Measurements from ENCODE around the gene FZD1.

The FZD1 gene

DNA sequence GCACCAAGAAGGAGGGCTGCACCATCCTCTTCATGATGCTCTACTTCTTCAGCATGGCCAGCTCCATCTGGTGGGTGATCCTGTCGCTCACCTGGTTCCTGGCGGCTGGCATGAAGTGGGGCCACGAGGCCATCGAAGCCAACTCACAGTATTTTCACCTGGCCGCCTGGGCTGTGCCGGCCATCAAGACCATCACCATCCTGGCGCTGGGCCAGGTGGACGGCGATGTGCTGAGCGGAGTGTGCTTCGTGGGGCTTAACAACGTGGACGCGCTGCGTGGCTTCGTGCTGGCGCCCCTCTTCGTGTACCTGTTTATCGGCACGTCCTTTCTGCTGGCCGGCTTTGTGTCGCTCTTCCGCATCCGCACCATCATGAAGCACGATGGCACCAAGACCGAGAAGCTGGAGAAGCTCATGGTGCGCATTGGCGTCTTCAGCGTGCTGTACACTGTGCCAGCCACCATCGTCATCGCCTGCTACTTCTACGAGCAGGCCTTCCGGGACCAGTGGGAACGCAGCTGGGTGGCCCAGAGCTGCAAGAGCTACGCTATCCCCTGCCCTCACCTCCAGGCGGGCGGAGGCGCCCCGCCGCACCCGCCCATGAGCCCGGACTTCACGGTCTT is 1.9 kb downstream of the FZD1 start:
- peaks cover 18% of the 10 kb centered on the region for H3K36me3 Mint-ChIP-seq (ENCODE audit: low read depth)
- H3K27ac Mint-ChIP-seq = peak overlapping the region; percentile 83 to 97 (median 93)
- H3K4me3 Mint-ChIP-seq = peak overlapping the region; percentile 82 to 95 (median 91)
- TF ChIP-seq, protein P1, sequence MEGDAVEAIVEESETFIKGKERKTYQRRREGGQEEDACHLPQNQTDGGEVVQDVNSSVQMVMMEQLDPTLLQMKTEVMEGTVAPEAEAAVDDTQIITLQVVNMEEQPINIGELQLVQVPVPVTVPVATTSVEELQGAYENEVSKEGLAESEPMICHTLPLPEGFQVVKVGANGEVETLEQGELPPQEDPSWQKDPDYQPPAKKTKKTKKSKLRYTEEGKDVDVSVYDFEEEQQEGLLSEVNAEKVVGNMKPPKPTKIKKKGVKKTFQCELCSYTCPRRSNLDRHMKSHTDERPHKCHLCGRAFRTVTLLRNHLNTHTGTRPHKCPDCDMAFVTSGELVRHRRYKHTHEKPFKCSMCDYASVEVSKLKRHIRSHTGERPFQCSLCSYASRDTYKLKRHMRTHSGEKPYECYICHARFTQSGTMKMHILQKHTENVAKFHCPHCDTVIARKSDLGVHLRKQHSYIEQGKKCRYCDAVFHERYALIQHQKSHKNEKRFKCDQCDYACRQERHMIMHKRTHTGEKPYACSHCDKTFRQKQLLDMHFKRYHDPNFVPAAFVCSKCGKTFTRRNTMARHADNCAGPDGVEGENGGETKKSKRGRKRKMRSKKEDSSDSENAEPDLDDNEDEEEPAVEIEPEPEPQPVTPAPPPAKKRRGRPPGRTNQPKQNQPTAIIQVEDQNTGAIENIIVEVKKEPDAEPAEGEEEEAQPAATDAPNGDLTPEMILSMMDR (IDR thresholded peaks at IDR 0.05; ENCODE audit: unreplicated experiment in 3 of 3) = no peak
- no peaks in the 10 kb centered on the region for H3K9me3 Mint-ChIP-seq
- H3K4me1 Mint-ChIP-seq = peaks cover 35% of the 10 kb centered on the region
- H3K27me3 Mint-ChIP-seq (ENCODE audit: low read depth) = peaks cover 29% of the 10 kb centered on the region

DNA sequence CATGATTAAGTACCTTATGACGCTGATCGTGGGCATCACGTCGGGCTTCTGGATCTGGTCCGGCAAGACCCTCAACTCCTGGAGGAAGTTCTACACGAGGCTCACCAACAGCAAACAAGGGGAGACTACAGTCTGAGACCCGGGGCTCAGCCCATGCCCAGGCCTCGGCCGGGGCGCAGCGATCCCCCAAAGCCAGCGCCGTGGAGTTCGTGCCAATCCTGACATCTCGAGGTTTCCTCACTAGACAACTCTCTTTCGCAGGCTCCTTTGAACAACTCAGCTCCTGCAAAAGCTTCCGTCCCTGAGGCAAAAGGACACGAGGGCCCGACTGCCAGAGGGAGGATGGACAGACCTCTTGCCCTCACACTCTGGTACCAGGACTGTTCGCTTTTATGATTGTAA is 2.5 kb downstream of the FZD1 start:
- H3K27me3 Mint-ChIP-seq (ENCODE audit: low read depth) = peaks cover 26% of the 10 kb centered on the region
- TF ChIP-seq, protein P1 (IDR thresholded peaks at IDR 0.05; ENCODE audit: unreplicated experiment in 3 of 3) = no peak
- peaks cover 35% of the 10 kb centered on the region for H3K4me1 Mint-ChIP-seq
- no peaks in the 10 kb centered on the region for H3K9me3 Mint-ChIP-seq
- H3K4me3 Mint-ChIP-seq = peak overlapping the region; percentile 82 to 95 (median 91)
- peak overlapping the region; percentile 83 to 97 (median 93) for H3K27ac Mint-ChIP-seq
- peaks cover 18% of the 10 kb centered on the region for H3K36me3 Mint-ChIP-seq (ENCODE audit: low read depth)

DNA sequence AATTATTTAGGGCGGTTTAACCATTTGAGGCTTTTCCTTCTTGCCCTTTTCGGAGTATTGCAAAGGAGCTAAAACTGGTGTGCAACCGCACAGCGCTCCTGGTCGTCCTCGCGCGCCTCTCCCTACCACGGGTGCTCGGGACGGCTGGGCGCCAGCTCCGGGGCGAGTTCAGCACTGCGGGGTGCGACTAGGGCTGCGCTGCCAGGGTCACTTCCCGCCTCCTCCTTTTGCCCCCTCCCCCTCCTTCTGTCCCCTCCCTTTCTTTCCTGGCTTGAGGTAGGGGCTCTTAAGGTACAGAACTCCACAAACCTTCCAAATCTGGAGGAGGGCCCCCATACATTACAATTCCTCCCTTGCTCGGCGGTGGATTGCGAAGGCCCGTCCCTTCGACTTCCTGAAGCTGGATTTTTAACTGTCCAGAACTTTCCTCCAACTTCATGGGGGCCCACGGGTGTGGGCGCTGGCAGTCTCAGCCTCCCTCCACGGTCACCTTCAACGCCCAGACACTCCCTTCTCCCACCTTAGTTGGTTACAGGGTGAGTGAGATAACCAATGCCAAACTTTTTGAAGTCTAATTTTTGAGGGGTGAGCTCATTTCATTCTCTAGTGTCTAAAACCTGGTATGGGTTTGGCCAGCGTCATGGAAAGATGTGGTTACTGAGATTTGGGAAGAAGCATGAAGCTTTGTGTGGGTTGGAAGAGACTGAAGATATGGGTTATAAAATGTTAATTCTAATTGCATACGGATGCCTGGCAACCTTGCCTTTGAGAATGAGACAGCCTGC is 3.1 kb downstream of the FZD1 start:
- Mint-ChIP-seq H3K4me3 (peak overlapping the region; percentile 82 to 95 (median 91)), H3K4me1 (peaks cover 31% of the 10 kb centered on the region), H3K27me3 (ENCODE audit: low read depth) (peaks cover 22% of the 10 kb centered on the region), H3K27ac (peak overlapping the region; percentile 83 to 97 (median 93)), H3K9me3 (no peaks in the 10 kb centered on the region), H3K36me3 (ENCODE audit: low read depth) (peaks cover 18% of the 10 kb centered on the region)
- TF ChIP-seq, protein P1 (IDR thresholded peaks at IDR 0.05; ENCODE audit: unreplicated experiment in 3 of 3) = no peak

DNA sequence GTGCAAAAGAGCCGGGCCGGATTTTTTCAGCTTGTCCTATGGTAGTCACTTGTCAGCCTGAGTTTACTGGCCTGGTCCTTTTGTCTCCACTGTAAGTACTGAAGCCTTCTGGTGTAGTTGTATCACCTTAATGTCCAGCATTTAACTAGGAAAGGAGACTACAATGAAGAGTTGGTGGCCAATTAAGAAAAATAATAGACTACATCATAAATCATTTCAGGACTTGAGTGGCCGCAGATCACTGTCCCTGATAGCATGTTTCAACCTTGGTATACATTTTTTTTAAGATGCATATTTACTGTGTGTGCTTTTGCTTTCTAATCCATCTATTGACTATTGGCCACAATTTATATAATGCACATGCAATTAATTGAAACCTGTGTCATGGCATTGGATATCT is 6.1 kb downstream of the FZD1 start:
- no peaks in the 10 kb centered on the region for H3K9me3 Mint-ChIP-seq

DNA sequence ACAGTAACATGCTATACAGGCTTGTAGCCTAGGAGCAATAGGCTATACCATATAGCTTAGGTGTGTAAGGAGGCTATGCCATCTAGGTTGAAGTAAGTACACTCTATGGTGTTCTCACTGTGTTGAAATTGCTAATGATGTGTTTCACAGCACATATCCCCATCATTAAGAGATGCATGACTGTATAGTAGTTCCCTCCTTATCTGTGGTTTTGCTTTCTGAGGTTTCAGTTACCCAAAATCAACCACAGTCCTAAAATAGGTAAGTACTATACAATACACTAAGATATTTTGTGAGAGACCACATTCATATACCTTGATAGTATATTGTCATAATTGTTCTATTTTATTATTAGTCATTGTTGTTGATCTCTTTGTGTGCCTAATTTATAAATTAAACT is 12.7 kb downstream of the FZD1 start:
- Mint-ChIP-seq H3K27me3 (ENCODE audit: low read depth) (no peaks in the 10 kb centered on the region), H3K9me3 (no peaks in the 10 kb centered on the region), H3K27ac (no peak overlapping the region), H3K4me1 (peaks cover 6% of the 10 kb centered on the region), H3K4me3 (no peak overlapping the region), H3K36me3 (ENCODE audit: low read depth) (no peaks in the 10 kb centered on the region)
- TF ChIP-seq, protein P1 (IDR thresholded peaks at IDR 0.05; ENCODE audit: unreplicated experiment in 3 of 3) = no peak

More for the DNA sequence above, 6.1 kb downstream of the FZD1 start:
- Mint-ChIP-seq H3K4me1 (peaks cover 25% of the 10 kb centered on the region), H3K27me3 (ENCODE audit: low read depth) (peaks cover 22% of the 10 kb centered on the region), H3K27ac (no peak overlapping the region), H3K36me3 (ENCODE audit: low read depth) (peaks cover 18% of the 10 kb centered on the region), H3K4me3 (peak overlapping the region in 1 of 3 experiments; percentile 40)
- TF ChIP-seq, protein P1 (IDR thresholded peaks at IDR 0.05; ENCODE audit: unreplicated experiment in 3 of 3) = no peak

Measured in nephron (organoid).